Measurements from ENCODE around the gene KRT8. TPM values are rescaled to one million over a fixed set of nuclear protein-coding genes. Genes with fewer than 3 reads are reported as not detected.

Gene KRT8
- total and polyA plus RNA-seq, 2 of the 13 experiments (the other 11 are each of a cell fraction or from before 2014, with no cell fraction given), result 498 to 718 TPM

GRCh38 chr12:52903285-52903854 is 1.5 kb downstream of the KRT8 start (continued):
- TF ChIP-seq SOX13 (IDR thresholded peaks at IDR 0.05) (no peak), SOX13 (CRISPR knock-in tag; conservative IDR thresholded peaks at IDR 0.05 in 1 of 2, IDR thresholded peaks at IDR 0.05 in 1 of 2) (peak in 1 of 2 experiments; percentile 14; a peak in 1 of 4 replicates), HNF4A (CRISPR knock-in tag; IDR thresholded peaks at IDR 0.05) (peak; percentile 21; the same call in 1 of the 2 replicates), RAD21 (CRISPR knock-in tag; IDR thresholded peaks at IDR 0.05) (peak; percentile 46; the same call in 1 of the 2 replicates), ZNF430 (CRISPR knock-in tag; IDR thresholded peaks at IDR 0.05) (peak; percentile 77), TBX3 (IDR thresholded peaks at IDR 0.05; ENCODE audit: borderline replicate concordance) (peak; percentile 43; the same call in 1 of the 2 replicates), RARG (CRISPR knock-in tag; IDR thresholded peaks at IDR 0.05; ENCODE audit: low read depth) (no peak), ZBTB33 (CRISPR knock-in tag; IDR thresholded peaks at IDR 0.05) (no peak), ASH2L (IDR thresholded peaks at IDR 0.05; ENCODE audit: insufficient read length, low read depth, low read length) (peak; percentile 59), SIN3B (IDR thresholded peaks at IDR 0.05; ENCODE audit: low read length) (no peak), HMGXB3 (CRISPR knock-in tag; IDR thresholded peaks at IDR 0.05; ENCODE audit: borderline replicate concordance) (no peak), YEATS2 (CRISPR knock-in tag; IDR thresholded peaks at IDR 0.05; ENCODE audit: borderline replicate concordance) (no peak), BRF2 (CRISPR knock-in tag; IDR thresholded peaks at IDR 0.05) (no peak), SMAD3 (CRISPR knock-in tag; IDR thresholded peaks at IDR 0.05) (peak; percentile 25; the same call in 1 of the 2 replicates), IKZF5 (CRISPR knock-in tag; IDR thresholded peaks at IDR 0.05) (peak; percentile 23; the same call in 1 of the 2 replicates), GATAD2A (CRISPR knock-in tag; IDR thresholded peaks at IDR 0.05) (peak; percentile 8; the same call in 1 of the 2 replicates), ZFP36L2 (CRISPR knock-in tag; IDR thresholded peaks at IDR 0.05) (no peak), SNAI1 (CRISPR knock-in tag; IDR thresholded peaks at IDR 0.05; ENCODE audit: borderline replicate concordance) (0 out of 2 replicates have a peak, but pooled peaks have one; percentile 21), ZNF879 (CRISPR knock-in tag; IDR thresholded peaks at IDR 0.05) (0 out of 2 replicates have a peak, but pooled peaks have one; percentile 35), ZNF121 (CRISPR knock-in tag; IDR thresholded peaks at IDR 0.05) (no peak), XRCC5 (optimal IDR thresholded peaks at IDR 0.05; ENCODE audit: low read length) (peak; percentile 76), GABPB1 (CRISPR knock-in tag; IDR thresholded peaks at IDR 0.05) (peak; percentile 73; the same call in 1 of the 2 replicates), RBM22 (optimal IDR thresholded peaks at IDR 0.05; ENCODE audit: low read length) (no peak)
